ENCODE results near the gene MEOX1.
"Not testable (repeated sequence)": the region's sequence is repeated elsewhere in the genome, so short reads cannot be mapped to it uniquely, and the experiment has no call there.

Gene MEOX1

GRCh38 chr17:43615330-43616028 lies 46.2 kb downstream of the MEOX1 start:
- DNase-seq = no peak

GRCh38 chr17:43614561-43614960 lies 47.2 kb downstream of the MEOX1 start:
- no peak for DNase-seq

DNA sequence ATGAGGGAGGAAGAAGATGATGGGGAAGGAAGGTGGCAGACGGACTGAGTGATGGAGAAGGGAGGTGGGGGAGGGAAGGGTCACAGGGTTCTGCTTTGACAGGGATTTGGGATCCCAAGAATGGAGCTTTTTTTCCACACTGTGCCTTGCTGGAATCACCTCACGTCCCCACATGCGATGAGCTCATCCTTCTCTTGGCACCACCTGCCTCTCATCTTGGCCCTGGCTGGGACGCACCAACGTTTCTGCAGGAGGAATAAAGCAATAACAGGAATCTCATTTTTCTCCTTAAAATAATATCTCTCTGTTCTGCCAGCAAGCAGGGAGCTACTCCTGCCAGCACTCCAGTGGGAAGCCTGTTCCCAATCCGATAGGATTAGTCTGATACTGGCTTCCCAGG lies 47.8 kb downstream of the MEOX1 start:
- DNase-seq = no peak

DNA sequence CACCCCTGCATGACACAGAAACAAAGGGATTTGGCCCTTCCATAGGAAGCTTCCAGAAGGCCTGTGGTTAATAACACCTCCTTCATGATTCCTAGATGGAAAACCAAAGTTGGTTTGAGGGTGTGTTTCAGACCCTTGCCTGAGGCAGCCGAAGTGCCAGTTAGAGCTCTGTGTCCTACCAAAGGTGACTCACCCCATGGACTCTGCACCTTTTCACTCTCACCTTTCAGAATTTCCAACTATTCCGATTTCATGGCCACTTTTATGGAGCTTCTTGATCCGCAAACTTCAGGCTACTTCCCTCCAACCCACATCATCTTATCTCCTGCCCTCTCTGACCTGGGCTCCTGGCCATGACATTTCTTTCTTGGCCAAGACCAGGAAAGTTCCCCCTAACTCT lies 49.2 kb downstream of the MEOX1 start:
- no peak for DNase-seq

DNA sequence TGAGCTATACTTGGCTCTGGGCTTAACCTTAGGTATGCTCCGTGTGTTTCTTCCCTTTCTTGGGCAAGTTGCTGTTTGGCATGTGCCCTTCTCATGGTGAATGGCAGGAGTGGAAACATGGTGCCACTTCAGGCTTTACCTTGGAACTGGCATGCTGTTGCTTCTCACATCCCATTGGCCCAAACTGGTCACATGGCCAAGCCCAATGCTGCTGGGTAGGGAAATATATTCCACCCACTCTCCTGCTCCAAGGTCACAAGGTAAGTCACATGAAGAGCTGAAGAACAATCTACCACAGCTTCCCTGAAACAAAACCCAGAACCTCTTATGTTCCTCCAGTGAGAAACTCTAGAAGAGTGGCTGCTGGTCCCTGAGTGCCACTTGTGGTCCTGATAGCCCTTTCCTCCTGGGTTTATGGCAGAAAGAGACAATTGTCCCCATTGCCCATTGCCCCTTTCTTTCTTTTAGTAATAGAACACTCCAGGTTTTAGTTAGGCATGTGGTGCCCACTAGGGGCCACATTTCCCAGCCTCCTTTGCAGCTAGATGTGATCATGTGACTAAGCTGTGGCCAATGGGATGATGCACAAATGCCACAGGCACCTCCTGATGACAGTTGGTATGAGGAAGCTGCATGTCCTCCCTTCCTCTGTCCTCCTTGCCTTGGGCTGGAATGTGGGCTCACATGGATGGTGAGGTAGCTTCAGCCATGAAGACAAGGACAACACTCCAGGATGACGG lies 50.3 kb downstream of the MEOX1 start:
- no peak for DNase-seq

- DNase-seq = no peak
These were observed 51.9 kb downstream of the MEOX1 start for GRCh38 chr17:43609613-43610385.

- no peak for DNase-seq
These were observed 53.4 kb downstream of the MEOX1 start for GRCh38 chr17:43608313-43608712.

- no peak for DNase-seq
These were observed 57.2 kb downstream of the MEOX1 start for GRCh38 chr17:43604549-43604948.

DNA sequence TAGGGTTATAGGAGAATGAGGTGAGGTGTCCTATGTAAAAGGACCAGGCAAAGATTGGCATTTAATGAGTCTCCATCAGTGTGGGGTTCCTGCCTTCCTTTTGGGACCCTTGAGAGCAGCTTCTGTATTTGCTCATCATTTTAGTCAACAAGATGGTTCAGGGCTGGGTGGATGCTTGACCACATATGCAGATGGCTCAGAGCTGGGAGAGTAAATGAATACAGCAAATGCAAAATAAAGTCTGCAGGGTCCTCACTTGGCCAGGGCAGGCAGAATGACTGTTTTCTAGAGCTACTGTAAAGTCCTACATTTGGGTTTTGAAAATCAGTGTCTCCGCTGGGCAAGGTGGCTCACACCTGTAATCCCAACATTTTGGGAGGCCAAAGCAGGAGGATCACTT lies 58.4 kb downstream of the MEOX1 start:
- DNase-seq = no peak

DNA sequence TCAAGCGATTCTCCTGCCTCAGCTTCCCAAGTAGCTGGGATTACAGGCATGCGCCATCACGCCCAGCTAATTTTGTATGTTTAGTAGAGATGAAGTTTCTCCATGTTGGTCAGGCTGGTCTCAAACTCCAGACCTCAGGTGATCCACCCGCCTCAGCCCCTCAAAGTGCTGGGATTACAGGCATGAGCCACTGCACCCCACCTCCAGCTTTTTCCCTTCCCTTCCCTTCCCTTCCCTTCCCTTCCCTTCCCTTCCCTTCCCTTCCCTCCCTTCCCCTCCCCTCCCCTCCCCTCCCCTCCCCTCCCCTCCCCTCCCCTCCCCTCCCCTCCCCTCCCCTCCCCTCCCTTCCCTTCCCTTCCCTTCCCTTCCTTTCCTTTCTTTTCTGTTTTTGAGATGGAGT lies 59.2 kb downstream of the MEOX1 start:
- not testable (repeated sequence) for DNase-seq

GRCh38 chr17:43601280-43602039 lies 60.3 kb downstream of the MEOX1 start:
- no peak for DNase-seq

DNA sequence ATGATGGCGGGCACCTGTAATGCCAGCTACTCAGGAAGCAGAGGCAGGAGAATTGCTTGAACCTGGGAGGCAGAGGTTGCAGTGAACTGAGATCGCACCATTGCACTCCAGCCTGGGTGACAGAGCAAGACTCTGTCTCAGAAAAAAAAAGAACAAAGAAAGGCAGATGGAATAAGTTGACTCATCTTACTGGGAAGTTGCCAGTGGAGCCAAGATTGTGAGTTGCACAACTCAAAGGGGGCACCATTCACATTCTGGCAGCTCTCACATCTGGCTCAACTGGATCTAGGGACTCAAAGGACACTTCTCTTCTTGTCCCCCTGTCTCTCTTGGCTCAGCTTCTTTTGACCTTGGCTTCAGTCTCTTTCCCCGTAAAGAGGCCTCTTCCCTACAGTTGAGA lies 61.9 kb downstream of the MEOX1 start:
- no peak for DNase-seq

DNA sequence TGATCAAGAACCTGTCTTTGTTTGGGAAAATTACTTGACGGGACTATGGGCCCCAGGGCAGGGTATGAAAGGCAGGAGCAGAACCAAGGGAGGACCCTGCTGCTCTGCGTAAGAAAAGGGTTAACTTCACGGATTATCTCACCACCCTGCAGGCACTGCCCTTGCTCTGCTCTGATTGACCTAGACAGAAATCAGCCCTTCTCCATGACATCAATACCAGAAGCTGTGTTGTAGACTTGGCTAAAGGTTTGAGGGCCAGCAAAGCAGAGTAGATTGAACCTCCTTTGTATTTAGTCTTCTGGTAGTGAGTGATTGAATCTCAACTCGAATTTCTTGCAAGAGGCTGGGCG lies 62.7 kb downstream of the MEOX1 start:
- no peak for DNase-seq

- no peak for DNase-seq
These were observed 63.2 kb downstream of the MEOX1 start for GRCh38 chr17:43598357-43599045.

GRCh38 chr17:43597624-43598356 lies 63.9 kb downstream of the MEOX1 start:
- no peak for DNase-seq

DNA sequence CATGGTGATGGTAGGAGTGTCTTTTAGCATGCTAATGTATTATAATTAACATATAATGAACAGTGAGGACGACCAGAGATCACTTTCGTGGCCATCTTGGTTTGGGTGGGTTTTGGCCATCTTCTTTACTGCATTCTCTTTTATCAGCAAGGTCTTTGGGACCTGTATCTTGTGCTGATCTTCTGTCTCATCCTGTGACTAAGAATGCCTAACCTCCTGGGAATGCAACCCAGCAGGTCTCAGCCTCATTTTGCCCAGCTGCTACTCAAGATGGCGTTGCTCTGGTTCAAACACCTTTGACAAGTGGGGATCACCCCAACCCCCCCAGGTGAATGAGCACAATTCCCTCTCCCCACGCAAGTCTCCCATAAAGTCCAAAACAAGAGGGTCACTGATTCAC lies 66.3 kb downstream of the MEOX1 start:
- no peak for DNase-seq

- peak; percentile 31 for DNase-seq
These were observed 69.8 kb downstream of the MEOX1 start for GRCh38 chr17:43591779-43592562.

- no peak for DNase-seq
These were observed 70.7 kb downstream of the MEOX1 start for GRCh38 chr17:43591001-43591400.
